ENCODE results near the gene ZC4H2. TPM values are rescaled to one million over a fixed set of nuclear protein-coding genes. Genes with fewer than 3 reads are reported as not detected.

ZC4H2 gene
- total and polyA plus RNA-seq, 2 of the 4 experiments (the other 2 are of a cell fraction) = 10.6 to 13.6 TPM

DNA sequence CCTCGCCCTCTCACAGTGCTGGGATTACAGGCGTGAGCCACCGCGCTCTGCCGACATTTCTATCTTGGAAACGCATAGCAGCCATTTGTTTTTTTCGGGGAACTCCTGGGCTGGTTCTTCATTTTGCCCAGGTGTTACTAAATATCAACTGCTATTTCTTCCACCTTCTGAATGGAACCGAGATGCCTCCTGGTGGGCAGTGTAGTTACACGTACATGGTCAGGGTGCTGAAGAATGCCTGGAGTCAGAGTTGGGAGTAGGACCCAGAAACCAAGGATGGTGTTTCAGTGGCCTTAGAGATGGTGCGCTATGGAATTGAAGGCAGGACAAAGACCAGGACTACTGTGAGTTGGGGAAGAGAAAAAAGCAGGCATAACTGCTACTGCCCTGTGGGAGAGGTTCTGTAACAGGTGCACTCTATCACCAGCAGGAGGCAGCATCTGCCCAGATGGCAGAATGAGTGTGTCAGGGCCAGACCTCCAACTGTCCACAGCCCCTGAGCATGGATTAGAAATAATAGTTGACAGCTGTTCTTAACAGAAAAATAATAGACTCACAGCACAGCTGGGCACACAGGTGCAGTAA, 81.7 kb downstream of the ZC4H2 start:
- Histone ChIP-seq H3K14ac (replicated peaks; ENCODE audit: low read depth, low read length) (no peak overlapping the region), H2AFZ (replicated peaks; ENCODE audit: low read length, poor library complexity) (no peak overlapping the region), H2BK120ac (ENCODE audit: low read depth, low read length) (no peak overlapping the region), H3K36me3 (ENCODE audit: control insufficient read depth, insufficient read depth, low read length) (no peaks in the 10 kb centered on the region), H3K4ac (ENCODE audit: low read depth, low read length) (no peak overlapping the region), H2BK5ac (ENCODE audit: low read depth, low read length, poor library complexity, severe bottlenecking) (no peak overlapping the region), H2AK5ac (ENCODE audit: low read depth, low read length) (no peak overlapping the region), H2BK15ac (ENCODE audit: low read depth, low read length) (no peak overlapping the region), H3K9me1 (ENCODE audit: insufficient read depth, low read length) (no peaks in the 10 kb centered on the region), H3K9ac (ENCODE audit: low read depth, low read length) (no peak overlapping the region), H3K23ac (ENCODE audit: low read depth, low read length) (no peak overlapping the region), H4K20me1 (ENCODE audit: insufficient read depth, low read length) (no peaks in the 10 kb centered on the region), H3K56ac (ENCODE audit: extremely low read depth, insufficient read depth, low read length) (no peak overlapping the region), H3K4me2 (ENCODE audit: low read depth, low read length) (no peak overlapping the region), H4K8ac (ENCODE audit: low read depth in 2 of 2, low read length in 2 of 2) (no peak overlapping the region), H3K27ac (ENCODE audit: insufficient read depth, low read length) (no peak overlapping the region), H3K79me1 (ENCODE audit: low read depth in 1 of 2, low read length in 2 of 2) (no peaks in the 10 kb centered on the region), H3K9me3 (ENCODE audit: control insufficient read depth, insufficient read depth, low read length) (no peaks in the 10 kb centered on the region), H2BK20ac (ENCODE audit: low read depth, low read length) (no peak overlapping the region), H2AK9ac (replicated peaks; ENCODE audit: low read depth, low read length, poor library complexity) (no peak overlapping the region), H3K27me3 (ENCODE audit: control insufficient read depth, insufficient read depth, low read length) (no peaks in the 10 kb centered on the region), H3K4me3 (ENCODE audit: insufficient read depth, low read depth, low read length) (no peak overlapping the region), H4K5ac (ENCODE audit: low read depth, low read length) (no peak overlapping the region), H3K18ac (ENCODE audit: low read depth, low read length) (no peak overlapping the region), H4K91ac (ENCODE audit: insufficient read depth, low read depth, low read length) (no peak overlapping the region), H3K4me1 (ENCODE audit: control insufficient read depth, insufficient read depth, low read length) (no peaks in the 10 kb centered on the region)
- BruUV-seq (replicated peaks) = no TSS peak
- TF ChIP-seq FOS (IDR thresholded peaks at IDR 0.05; ENCODE audit: low read depth, low read length) (no peak), BHLHE40 (IDR thresholded peaks at IDR 0.05; ENCODE audit: low read depth, low read length) (no peak), RAD21 (IDR thresholded peaks at IDR 0.05; ENCODE audit: low read length) (peak; percentile 57), NFE2L2 (IDR thresholded peaks at IDR 0.05; ENCODE audit: low read depth, low read length) (no peak), POLR2A (IDR thresholded peaks at IDR 0.05; ENCODE audit: low read depth, low read length) (no peak), MAFK (IDR thresholded peaks at IDR 0.05; ENCODE audit: low read depth, low read length) (no peak), CEBPB (IDR thresholded peaks at IDR 0.05; ENCODE audit: low read depth, low read length) (no peak), RCOR1 (IDR thresholded peaks at IDR 0.05; ENCODE audit: insufficient replicate concordance, low read length) (no peak), RFX5 (IDR thresholded peaks at IDR 0.05; ENCODE audit: low read depth, low read length) (no peak), SMC3 (IDR thresholded peaks at IDR 0.05; ENCODE audit: low read depth, low read length) (peak; percentile 39), CHD1 (IDR thresholded peaks at IDR 0.05; ENCODE audit: low read depth, low read length) (no peak), MAZ (IDR thresholded peaks at IDR 0.05; ENCODE audit: borderline replicate concordance, low read depth, low read length) (no peak), MXI1 (IDR thresholded peaks at IDR 0.05; ENCODE audit: borderline replicate concordance, low read depth, low read length) (no peak)
- TF ChIP-seq, protein P1, sequence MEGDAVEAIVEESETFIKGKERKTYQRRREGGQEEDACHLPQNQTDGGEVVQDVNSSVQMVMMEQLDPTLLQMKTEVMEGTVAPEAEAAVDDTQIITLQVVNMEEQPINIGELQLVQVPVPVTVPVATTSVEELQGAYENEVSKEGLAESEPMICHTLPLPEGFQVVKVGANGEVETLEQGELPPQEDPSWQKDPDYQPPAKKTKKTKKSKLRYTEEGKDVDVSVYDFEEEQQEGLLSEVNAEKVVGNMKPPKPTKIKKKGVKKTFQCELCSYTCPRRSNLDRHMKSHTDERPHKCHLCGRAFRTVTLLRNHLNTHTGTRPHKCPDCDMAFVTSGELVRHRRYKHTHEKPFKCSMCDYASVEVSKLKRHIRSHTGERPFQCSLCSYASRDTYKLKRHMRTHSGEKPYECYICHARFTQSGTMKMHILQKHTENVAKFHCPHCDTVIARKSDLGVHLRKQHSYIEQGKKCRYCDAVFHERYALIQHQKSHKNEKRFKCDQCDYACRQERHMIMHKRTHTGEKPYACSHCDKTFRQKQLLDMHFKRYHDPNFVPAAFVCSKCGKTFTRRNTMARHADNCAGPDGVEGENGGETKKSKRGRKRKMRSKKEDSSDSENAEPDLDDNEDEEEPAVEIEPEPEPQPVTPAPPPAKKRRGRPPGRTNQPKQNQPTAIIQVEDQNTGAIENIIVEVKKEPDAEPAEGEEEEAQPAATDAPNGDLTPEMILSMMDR (conservative IDR thresholded peaks at IDR 0.05; ENCODE audit: low read depth, low read length) = peak; percentile 39
- TF ChIP-seq, protein P2, sequence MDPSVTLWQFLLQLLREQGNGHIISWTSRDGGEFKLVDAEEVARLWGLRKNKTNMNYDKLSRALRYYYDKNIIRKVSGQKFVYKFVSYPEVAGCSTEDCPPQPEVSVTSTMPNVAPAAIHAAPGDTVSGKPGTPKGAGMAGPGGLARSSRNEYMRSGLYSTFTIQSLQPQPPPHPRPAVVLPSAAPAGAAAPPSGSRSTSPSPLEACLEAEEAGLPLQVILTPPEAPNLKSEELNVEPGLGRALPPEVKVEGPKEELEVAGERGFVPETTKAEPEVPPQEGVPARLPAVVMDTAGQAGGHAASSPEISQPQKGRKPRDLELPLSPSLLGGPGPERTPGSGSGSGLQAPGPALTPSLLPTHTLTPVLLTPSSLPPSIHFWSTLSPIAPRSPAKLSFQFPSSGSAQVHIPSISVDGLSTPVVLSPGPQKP (IDR thresholded peaks at IDR 0.05; ENCODE audit: borderline replicate concordance, low read depth, low read length) = no peak
- TF ChIP-seq, protein P3, sequence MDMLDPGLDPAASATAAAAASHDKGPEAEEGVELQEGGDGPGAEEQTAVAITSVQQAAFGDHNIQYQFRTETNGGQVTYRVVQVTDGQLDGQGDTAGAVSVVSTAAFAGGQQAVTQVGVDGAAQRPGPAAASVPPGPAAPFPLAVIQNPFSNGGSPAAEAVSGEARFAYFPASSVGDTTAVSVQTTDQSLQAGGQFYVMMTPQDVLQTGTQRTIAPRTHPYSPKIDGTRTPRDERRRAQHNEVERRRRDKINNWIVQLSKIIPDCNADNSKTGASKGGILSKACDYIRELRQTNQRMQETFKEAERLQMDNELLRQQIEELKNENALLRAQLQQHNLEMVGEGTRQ (IDR thresholded peaks at IDR 0.05; ENCODE audit: low read depth, low read length) = no peak
- DNase-seq = peak; percentile 5
- WGBS, 2 experiments (ENCODE audit: extremely low coverage in 2 of 2, insufficient read length in 1 of 2) = 86% methylated on average over 6 of the region's 10 CpGs; no CpG with 5 or more reads in 1 of the 2 experiments
- dilution Hi-C loops (cut with HindIII; ENCODE audit: low sequenced_read_pairs, unreplicated experiment) = no loop called here
- CTCF ChIA-PET = no interaction called here
- ATAC-seq (ENCODE audit: low read depth) = peak; percentile 56; the same call in 1 of the 2 replicates
- POLR2A ChIA-PET (ENCODE audit: unreplicated experiment) = no interaction called here
- in situ Hi-C loops (cut with MboI; ENCODE audit: low sequenced_read_pairs) = no loop called here
- intact Hi-C loops (cut with micrococcal nuclease) = loop anchor here (1.0 to 10.0 kb wide), 2 partner anchors 634 to 800 kb away; no protein-coding TSS in a partner anchor

Measured in IMR-90 (cell line).